Stimulated activated CD4-positive, alpha-beta T cell treated with anti-CD3 and anti-CD28 coated beads, Interleukin-2, amount 100 ng/mL, for 24 hours (primary cell): Measurements from ENCODE around the gene CMTM4.

Experiments
- DNase-seq, 2 donors: peaks; one replicate each; pipeline ENCODE4 v3.0.0-alpha.2; 2020

Gene CMTM4

GRCh38 chr16:66696669-66697630, at the start of gene CMTM4:
Gene CMTM4 (minus strand): TSS chr16:66696743. CDS start chr16:66696525, 218 bp downstream.
- DNase-seq: peak; percentile 76 to 81

GRCh38 chr16:66746048-66746447, 49.5 kb upstream of the CMTM4 start:
- DNase-seq: no peak

- no peak for DNase-seq
Observed at GRCh38 chr16:66741950-66742808, 45.6 kb upstream of the CMTM4 start.

- DNase-seq: no peak
Observed at GRCh38 chr16:66741169-66741900, 44.8 kb upstream of the CMTM4 start.

- no peak for DNase-seq
Observed at GRCh38 chr16:66740533-66740932, 44.0 kb upstream of the CMTM4 start.

GRCh38 chr16:66740010-66740409, 43.5 kb upstream of the CMTM4 start:
- DNase-seq: peak; percentile 29 to 37

- no peak for DNase-seq
Observed at GRCh38 chr16:66735891-66736290, 39.3 kb upstream of the CMTM4 start.

GRCh38 chr16:66731101-66731500, 34.6 kb upstream of the CMTM4 start:
- no peak for DNase-seq

- DNase-seq: no peak
Observed at GRCh38 chr16:66728804-66729203, 32.3 kb upstream of the CMTM4 start.

- no peak for DNase-seq
Observed at GRCh38 chr16:66728117-66728787, 31.7 kb upstream of the CMTM4 start.

- DNase-seq: no peak
Observed at GRCh38 chr16:66720766-66721165, 24.2 kb upstream of the CMTM4 start.

- DNase-seq: no peak
Observed at GRCh38 chr16:66719246-66719645, 22.7 kb upstream of the CMTM4 start.

GRCh38 chr16:66717776-66718175, 21.2 kb upstream of the CMTM4 start:
- no peak for DNase-seq

- DNase-seq: peak; percentile 20 to 24
Observed at GRCh38 chr16:66717112-66717675, 20.7 kb upstream of the CMTM4 start.

GRCh38 chr16:66714654-66715307, 18.2 kb upstream of the CMTM4 start:
- no peak for DNase-seq

GRCh38 chr16:66714062-66714461, 17.5 kb upstream of the CMTM4 start:
- no peak for DNase-seq

- no peak for DNase-seq
Observed at GRCh38 chr16:66713076-66713475, 16.5 kb upstream of the CMTM4 start.

GRCh38 chr16:66712512-66712911, 16.0 kb upstream of the CMTM4 start:
- no peak for DNase-seq

- DNase-seq: no peak
Observed at GRCh38 chr16:66711581-66711980, 15.0 kb upstream of the CMTM4 start.

GRCh38 chr16:66706506-66706880, 9.9 kb upstream of the CMTM4 start:
- no peak for DNase-seq

GRCh38 chr16:66705790-66706505, 9.4 kb upstream of the CMTM4 start:
- DNase-seq: no peak
